ENCODE results near the gene MTHFSD. TPM values are rescaled to one million over a fixed set of nuclear protein-coding genes. Genes with fewer than 3 reads are reported as not detected.

MTHFSD gene, protein sequence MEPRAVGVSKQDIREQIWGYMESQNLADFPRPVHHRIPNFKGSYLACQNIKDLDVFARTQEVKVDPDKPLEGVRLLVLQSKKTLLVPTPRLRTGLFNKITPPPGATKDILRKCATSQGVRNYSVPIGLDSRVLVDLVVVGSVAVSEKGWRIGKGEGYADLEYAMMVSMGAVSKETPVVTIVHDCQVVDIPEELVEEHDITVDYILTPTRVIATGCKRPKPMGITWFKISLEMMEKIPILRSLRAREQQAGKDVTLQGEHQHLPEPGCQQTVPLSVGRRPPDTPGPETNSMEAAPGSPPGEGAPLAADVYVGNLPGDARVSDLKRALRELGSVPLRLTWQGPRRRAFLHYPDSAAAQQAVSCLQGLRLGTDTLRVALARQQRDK
- total RNA-seq = 10 to 100 TPM; 25.6 to 29.7 TPM

DNA sequence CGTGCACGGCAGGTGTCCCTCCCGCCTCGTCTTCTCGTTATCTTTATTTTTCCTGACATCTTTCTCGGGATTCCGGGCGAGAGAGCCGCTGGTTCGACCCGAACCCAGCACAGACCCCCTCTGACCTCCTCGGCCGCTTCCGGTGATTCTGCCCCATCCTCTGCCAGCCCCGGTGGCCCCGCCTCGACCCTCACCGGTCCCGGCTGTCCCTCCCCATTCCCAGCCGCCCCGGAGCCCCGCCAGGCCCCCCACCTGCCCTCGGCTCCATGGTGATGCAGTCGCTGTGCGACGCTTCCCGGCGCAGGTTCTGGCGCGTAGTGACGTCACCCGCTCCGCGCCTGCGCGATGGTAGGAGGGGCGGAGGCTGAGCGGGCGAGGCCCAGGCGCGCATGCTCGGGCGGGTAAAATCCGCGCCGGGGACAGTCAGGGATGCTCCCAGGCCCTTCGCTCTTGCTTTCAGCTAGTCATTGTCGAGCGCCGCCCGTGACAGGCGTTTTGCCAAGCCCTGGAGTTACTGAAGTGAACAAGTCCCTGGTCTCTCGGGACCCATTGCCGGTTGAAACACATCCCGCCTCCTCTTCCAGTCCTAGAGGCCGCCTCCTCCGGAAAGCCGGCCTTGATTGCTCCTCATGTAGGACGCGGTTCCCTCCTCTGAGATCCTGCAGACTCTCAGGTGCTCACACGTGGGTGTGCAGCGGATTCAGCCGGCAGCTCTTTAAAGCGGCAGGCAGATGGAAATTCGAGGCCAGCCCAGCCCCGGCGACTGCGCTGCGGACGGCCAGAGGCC lies at the start of gene MTHFSD:
TSS of gene MTHFSD (minus strand) at position 319 of the 787 bp plus-strand sequence. CDS start at position 268, 51 bp downstream.

DNA sequence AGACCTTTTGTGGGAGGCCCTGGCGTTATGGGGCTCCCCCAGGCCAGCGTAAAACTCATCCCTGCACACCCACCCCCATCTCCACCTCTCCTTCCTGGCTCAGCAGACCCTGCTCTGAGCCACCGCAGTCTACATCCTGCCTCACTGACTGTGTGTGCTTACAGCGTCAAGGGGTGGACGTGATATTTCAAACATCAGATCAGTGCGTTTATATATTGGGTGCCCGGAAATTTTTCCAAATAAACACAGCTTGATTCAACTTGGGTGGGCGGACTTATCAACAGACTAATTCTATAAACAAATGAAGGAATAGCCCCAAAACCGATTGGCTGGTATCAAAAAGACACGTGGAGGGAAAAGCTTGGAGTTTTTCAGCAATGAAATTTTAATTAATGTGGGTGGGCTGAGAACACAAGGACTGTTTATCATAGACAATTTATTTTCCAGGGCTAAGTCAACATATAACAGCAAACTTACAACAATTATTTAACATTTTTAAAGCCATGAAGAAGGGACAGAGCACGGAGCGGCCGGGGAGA lies 23.1 kb upstream of the MTHFSD start, which contains the start of gene FOXL1:
TSS of gene FOXL1 (plus strand) at position 489 of the 539 bp plus-strand sequence. CDS start 175 bp downstream, outside the sequence.

DNA sequence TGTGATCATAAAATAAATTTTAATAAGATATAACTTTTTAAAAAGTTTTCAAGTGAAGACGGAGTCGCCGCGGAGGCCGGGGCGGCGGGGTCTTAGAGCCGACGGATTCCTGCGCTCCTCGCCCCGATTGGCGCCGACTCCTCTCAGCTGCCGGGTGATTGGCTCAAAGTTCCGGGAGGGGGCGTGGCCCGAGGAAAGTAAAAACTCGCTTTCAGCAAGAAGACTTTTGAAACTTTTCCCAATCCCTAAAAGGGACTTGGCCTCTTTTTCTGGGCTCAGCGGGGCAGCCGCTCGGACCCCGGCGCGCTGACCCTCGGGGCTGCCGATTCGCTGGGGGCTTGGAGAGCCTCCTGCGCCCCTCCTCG lies 11.5 kb upstream of the MTHFSD start, which contains the start of gene FOXC2:
TSS of gene FOXC2 (plus strand) at position 229 of the 365 bp plus-strand sequence. CDS start 507 bp downstream, outside the sequence.

DNA sequence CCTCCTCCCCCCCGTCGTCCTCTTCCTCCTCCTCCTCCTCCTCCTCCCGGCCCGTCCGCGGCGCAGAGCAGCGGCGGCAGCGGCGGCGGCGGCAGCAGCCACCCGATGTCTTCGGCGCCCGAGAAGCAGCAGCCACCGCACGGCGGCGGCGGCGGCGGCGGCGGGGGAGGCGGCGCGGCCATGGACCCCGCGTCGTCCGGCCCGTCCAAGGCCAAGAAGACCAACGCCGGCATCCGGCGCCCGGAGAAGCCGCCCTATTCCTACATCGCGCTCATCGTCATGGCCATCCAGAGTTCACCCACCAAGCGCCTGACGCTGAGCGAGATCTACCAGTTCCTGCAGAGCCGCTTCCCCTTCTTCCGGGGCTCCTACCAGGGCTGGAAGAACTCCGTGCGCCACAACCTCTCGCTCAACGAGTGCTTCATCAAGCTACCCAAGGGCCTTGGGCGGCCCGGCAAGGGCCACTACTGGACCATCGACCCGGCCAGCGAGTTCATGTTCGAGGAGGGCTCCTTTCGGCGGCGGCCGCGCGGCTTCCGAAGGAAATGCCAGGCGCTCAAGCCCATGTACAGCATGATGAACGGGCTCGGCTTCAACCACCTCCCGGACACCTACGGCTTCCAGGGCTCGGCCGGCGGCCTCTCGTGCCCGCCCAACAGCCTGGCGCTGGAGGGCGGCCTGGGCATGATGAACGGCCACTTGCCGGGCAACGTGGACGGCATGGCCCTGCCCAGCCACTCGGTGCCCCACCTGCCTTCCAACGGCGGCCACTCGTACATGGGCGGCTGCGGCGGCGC lies 44.4 kb downstream of the MTHFSD start, which contains the start of gene FOXF1:
TSS of gene FOXF1 (plus strand) at position 63 of the 797 bp plus-strand sequence. CDS start at position 106, 43 bp downstream.

Other genes with a start within 250 kb of the MTHFSD start
- not detected for gene FOXF1, start 44.7 kb downstream of the MTHFSD start, total RNA-seq
- gene FOXC2, start 11.6 kb upstream of the MTHFSD start, total RNA-seq = not detected
- gene FOXL1, start 23.3 kb upstream of the MTHFSD start, total RNA-seq = not detected